Inferior parietal cortex (tissue), 1 donor: ENCODE data around the gene FGF19.

Experiments
- DNase-seq: peaks from one replicate; pipeline ENCODE4 v3.0.0-alpha.2; 2016; ENCODE audit errors: extremely low spot score

FGF19 gene

GRCh38 chr11:69718147-69718546, 14.3 kb upstream of the FGF19 start:
- no peak for DNase-seq

DNA sequence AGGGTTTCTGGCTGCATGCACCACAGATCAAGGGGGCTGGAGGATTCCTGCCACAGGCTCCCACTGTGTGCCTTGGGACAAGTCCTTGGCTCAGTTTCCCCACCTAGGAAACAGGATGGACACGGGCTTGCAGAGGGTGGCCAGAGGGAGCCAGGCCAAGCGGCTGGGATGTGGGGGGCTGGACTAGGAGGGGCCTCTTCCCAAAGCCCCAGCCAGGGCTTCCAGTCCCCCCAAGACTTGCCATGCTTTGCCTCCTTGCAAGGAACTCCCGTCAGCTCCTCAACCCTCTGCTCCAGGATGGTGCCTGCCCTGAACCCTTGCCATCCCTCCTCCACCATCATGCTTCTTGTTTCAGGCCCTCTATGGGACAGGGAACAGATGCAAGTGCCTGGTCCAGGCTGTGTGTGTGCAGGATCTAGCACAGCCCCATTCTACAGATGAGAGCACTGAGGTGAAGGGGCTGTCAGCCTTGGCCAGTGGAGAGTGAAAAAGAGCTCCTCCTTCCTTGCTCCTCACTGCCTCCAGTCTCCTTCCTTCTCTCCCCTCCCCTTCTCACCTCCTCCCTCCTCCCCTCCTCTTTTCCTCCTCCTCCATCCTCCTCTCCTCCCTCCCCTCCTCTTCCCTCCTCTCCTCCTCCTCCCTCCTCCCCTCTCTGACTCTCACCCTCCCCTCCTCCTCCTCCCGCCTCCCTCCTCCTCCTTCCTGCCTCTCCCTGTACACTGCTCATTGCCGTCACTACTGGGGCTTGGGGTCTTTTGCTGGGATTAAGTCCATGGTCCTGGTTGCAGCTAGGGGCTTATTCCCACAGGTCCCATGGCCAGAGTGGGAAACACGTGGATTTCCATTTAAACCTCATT, 13.3 kb upstream of the FGF19 start:
- no peak for DNase-seq

DNA sequence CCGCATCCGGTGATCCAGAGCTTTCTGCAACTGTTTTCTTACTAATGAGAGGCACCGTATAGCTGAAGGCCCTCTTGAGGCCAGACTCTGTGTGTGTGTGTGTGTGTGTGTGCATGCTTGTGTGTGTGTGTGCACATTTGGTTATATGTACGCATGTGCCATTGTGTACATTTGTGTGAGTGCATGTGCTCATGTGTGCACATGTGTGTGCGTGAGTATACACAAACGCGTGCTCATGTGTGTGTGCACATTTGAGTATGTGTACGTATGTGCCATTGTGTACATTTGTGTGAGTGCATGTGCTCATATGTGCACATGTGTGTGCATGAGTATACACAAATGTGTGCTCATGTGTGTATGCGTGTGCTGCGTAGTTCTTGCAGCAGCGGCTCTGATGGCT, 12.3 kb upstream of the FGF19 start:
- DNase-seq: no peak

- DNase-seq: no peak
Observed at GRCh38 chr11:69715446-69715845, 11.6 kb upstream of the FGF19 start.

DNA sequence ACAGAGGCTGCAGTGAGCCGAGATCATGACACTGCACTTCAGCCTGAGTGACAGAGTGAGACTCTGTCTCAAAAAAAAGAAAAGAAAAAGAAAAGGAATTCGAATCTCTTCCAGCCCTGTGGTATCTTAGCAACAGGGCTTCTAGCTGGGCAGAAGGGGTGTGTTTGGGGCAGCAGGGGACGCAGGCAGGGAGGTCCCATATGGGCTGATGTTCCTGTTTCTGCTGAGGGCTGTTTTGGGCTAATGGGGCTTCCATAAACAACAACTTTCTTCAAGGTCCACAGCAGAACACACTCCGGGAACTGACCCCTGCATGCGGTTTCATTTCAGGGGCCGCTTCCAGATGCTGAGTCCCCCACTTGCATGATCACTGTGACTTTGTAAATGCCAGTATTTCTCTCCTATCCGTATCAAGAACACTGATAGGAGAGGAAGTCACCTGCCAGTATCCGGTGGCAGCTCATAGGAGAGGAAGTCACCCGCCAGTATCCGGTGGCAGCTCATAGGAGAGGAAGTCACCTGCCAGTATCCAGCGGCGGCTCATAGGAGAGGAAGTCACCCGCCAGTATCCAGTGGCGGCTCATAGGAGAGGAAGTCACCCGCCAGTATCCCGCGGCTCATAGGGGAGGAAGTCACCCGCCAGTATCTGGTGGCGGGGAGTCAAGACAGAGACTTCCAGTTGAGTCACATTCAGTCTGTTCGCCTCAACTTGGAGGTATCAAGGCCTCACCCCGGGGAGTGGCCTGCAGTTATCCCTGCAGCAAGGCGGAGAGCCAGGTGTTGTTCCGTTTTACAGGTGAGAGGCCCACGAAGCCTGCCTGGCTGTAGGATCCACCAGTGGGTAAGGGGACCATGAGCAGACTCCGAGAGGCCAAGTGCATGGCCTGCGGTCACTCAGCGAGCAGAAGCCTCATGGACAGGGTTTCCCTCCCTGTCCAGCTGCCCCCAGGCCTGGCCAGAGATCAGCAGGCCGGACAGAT, 8.3 kb upstream of the FGF19 start:
- no peak for DNase-seq

- no peak for DNase-seq
Observed at GRCh38 chr11:69708736-69709401, 5.0 kb upstream of the FGF19 start.

DNA sequence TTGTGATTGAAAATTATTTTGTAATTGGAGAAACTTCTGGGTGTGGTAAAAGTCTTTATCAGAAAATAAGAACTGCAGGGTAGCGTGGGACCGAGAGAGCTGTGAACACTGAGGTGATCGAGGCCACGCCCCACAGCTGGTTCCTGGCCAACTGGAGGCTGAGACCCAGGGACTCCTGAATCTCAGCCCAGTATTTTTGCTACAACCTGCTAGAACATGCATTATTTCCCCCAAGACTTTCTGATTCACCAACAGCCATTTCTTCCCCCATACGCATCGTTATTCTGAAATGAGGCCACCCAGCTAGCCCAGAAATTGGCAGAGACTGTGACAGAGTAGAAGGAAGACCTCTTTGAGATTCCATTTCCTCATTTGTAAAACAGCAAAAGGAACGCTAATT, 3.4 kb upstream of the FGF19 start:
- no peak for DNase-seq

DNA sequence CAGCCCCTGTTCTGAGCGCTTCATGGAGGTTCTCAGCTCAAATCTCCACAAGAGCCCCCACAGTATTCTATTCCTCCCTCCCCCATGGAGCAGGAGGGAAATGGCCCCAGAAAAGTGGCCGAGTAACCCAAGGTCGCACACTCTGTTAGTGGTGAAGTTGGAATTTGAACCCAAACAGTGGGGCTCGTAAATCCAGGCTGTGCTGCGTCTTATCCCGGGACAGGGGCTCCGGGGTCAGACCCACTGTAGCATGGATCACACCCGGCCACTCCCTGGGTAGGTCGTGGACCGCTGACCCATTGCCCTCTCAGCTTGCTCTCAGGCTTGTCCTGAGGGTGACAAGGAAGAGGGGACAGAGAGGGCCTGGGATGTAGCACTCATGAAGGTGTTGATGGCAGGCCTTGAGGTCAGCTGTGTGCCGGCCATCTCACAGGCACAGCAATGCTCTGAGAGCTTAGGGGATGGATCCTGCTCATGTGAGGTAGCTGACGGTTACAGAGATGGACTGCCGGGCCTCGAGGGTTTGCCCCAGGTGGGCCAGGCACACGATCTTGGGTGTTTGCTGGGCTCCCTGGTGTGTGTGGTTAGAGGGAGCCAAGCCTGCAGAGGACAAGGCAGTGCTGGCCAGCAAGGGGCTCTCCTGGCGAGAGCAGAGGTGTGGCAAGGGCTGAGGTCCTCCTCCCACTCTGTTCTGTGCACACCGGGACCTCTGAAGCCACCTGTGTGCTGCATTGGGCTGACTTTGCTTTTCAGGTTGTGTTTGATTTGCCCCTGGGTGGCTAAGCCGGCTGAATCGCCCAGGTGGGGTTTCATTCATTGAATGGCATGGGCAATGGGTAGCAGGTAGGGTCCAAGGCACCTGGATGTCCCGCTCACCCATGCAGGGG, 2.3 kb upstream of the FGF19 start:
- DNase-seq: no peak

DNA sequence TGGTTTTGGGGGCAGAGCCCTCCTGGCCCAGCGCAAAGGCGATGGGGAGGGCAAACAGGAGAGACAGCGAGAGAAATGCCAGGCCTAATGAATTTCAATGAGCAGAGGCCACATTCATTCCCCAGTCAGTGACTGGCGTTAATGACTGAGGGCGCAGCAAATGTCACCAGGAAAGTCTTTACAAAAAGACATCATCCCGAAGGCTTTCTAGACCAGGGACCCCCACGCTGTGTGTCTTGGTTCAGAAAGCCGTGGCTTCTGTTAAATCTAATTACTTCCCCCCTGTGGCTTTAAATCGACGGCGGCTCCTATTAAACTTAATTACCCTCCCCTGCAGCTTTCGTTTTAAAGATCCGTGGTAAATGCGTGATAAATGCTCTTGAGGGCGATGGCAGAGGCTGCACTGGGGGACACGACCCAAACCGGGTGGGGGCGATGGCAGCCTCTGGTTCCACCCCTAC, 1.6 kb upstream of the FGF19 start:
- DNase-seq: no peak

DNA sequence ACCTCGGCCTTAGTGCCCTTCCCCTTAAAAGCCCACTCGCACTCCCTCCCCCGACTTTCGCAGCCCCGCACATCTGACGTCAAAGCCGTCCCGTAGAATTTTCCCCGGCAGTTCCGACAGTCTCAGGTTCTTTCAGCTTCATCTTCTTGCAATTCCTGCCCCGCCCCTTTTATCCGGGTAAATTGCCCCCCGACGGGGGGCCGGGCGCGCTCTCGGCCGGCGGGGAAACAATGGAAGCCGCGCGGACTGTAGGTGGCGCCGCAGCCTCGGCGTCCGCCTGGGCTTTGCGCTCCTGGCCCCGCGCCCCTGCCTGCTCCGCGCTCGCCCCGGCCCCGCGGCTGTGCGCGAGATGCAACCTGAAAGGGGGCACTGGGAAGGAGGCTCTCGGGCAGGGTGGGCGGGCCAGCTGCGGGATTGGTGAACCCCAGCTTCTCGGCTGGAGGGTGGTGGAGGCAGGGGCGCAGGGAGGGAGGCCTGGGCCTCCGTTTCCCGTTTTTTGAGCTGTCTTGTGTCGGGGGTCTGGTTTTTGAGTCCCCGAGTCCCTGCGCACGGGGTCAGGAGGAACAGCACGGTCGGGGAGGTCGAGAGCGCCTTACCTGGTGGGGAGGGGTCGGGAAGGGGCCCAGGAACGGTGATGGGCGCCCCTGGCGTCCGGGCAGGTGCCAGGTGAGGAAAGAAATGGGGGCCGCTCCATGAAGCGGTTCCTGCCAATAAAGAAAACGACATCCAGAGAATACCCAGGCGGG, 859 bp upstream of the FGF19 start:
- no peak for DNase-seq

DNA sequence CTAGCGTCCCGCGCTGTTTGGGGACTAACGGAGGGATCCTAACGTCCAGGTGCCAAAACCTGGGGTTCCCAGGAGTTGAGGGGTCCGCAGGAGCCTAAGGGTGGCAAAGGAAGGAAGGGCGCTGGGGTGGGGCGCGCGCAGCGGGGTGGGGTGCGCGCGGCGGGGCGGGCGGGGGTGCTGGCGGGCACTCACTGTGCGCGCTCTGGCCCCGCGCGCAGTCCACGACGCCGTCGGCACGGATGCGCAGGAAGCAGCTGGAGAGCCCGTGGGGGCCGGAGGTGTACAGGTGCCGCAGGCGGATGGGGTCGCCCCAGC, 412 bp downstream of the FGF19 start:
- no peak for DNase-seq

- no peak for DNase-seq
Observed at GRCh38 chr11:69702769-69703452, 911 bp downstream of the FGF19 start.

DNA sequence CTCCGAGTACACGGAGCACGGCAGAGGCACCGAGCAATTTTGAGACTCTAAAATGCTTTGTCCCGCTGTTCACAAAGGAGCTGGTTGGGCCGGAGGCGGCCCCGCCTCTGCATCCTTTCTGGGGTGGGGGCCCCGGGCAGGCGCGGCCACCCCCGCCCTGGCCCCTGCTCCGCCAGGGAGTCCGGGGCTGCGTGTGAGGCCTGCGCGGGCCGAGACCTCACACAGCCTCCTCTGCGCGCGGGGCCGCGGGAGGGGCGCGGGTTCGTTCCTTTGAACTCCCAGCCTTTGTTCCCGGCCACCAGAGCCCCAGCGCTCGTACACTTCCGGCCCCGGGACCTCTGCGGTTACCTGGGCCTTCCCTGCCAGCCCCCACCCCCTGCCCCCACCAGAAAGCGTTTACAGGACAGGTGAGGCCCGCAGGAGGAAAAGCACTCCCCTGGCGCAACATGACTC, 1.6 kb downstream of the FGF19 start:
- no peak for DNase-seq

GRCh38 chr11:69700278-69701140, 3.3 kb downstream of the FGF19 start:
- DNase-seq: peak; percentile 58

- no peak for DNase-seq
Observed at GRCh38 chr11:69699213-69699612, 4.6 kb downstream of the FGF19 start.

DNA sequence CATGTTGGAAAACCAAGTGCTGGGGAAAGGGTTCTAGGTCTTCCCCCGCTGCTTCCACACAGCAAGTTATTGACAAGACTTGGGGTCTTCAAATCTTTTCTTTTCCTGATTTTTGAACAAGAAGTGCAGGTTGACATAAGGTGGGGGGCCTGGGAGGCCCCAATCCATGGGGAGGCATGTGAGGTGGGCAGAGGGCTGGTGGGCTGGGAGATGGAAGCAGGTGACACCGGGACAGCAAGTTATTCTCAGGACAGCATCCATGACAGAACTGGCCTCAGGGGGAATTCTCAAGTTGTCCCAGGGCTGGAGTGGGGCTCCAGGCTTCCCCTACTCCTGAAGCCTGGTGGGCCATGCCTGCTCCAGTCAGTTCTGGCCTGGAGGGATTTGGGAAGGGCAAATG, 5.5 kb downstream of the FGF19 start:
- no peak for DNase-seq

DNA sequence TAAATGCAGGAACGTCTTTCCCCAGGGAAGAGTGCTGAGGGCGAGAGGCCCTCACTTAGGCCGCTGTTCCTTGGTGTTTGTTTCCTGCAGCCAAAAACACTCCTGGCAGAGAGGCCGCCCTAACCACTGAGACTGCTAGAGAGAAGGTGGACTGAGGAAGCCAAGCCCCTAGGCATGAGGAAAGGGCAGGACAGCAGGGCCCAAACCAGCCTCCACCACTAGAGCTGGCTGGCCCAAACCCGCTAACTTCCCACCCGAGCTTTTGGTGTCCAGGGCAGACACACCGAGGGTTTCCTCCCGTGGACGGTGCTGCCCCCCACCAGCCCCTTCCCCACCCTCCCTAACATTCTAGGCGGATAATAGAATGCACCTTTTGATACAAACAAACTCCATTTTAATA, 6.0 kb downstream of the FGF19 start:
- DNase-seq: no peak

- no peak for DNase-seq
Observed at GRCh38 chr11:69697469-69697843, 6.4 kb downstream of the FGF19 start.
